Stimulated activated CD8-positive, alpha-beta memory T cell treated with anti-CD3 and anti-CD28 coated beads, Interleukin-15, amount 100 ng/mL, for 4 hours (primary cell): ENCODE data around the gene C4orf51.

Experiments
- DNase-seq, 2 donors: peaks; one replicate each; pipeline ENCODE4 v3.0.0-alpha.2; 2020; ENCODE audit warnings: low read depth in 2 of 2

C4orf51 gene

GRCh38 chr4:145709843-145710242 lies 29.9 kb downstream of the C4orf51 start:
- no peak for DNase-seq

- DNase-seq = no peak
Measured at GRCh38 chr4:145716200-145716599, 36.3 kb downstream of the C4orf51 start.

- no peak for DNase-seq
Measured at GRCh38 chr4:145716661-145717200, 36.8 kb downstream of the C4orf51 start.

GRCh38 chr4:145719752-145720624 lies 40.0 kb downstream of the C4orf51 start:
- peak in 1 of 2 donors; percentile 13 for DNase-seq

- DNase-seq = no peak
Measured at GRCh38 chr4:145720656-145721055, 40.7 kb downstream of the C4orf51 start.

GRCh38 chr4:145722561-145722960 lies 42.6 kb downstream of the C4orf51 start:
- DNase-seq = no peak

- no peak for DNase-seq
Measured at GRCh38 chr4:145723336-145723735, 43.4 kb downstream of the C4orf51 start.

GRCh38 chr4:145730026-145730425 lies 50.1 kb downstream of the C4orf51 start:
- no peak for DNase-seq

GRCh38 chr4:145731028-145731427 lies 51.1 kb downstream of the C4orf51 start:
- no peak for DNase-seq

GRCh38 chr4:145732001-145732815 lies 52.3 kb downstream of the C4orf51 start:
- DNase-seq = no peak

- peak; percentile 74 for DNase-seq
Measured at GRCh38 chr4:145732895-145733880, 53.2 kb downstream of the C4orf51 start.

GRCh38 chr4:145734031-145734430 lies 54.1 kb downstream of the C4orf51 start:
- no peak for DNase-seq

GRCh38 chr4:145734576-145735346 lies 54.8 kb downstream of the C4orf51 start:
- DNase-seq = no peak

GRCh38 chr4:145735347-145735675 lies 55.4 kb downstream of the C4orf51 start:
- DNase-seq = no peak

GRCh38 chr4:145735827-145736226 lies 55.9 kb downstream of the C4orf51 start:
- no peak for DNase-seq

- no peak for DNase-seq
Measured at GRCh38 chr4:145736241-145736831, 56.4 kb downstream of the C4orf51 start.

GRCh38 chr4:145739845-145740244 lies 59.9 kb downstream of the C4orf51 start:
- DNase-seq = no peak

- no peak for DNase-seq
Measured at GRCh38 chr4:145740806-145741205, 60.9 kb downstream of the C4orf51 start.

- DNase-seq = no peak
Measured at GRCh38 chr4:145743641-145744040, 63.7 kb downstream of the C4orf51 start.

GRCh38 chr4:145755802-145756201 lies 75.9 kb downstream of the C4orf51 start:
- DNase-seq = no peak
